HepG2 (cell line): ENCODE data around the gene ZBTB46. TPM values are rescaled to one million over a fixed set of nuclear protein-coding genes. Genes with fewer than 3 reads are reported as not detected.
A peak's percentile ranks its signal among the peaks of the same experiment; 100 is the strongest.

Source experiments
- ATM ChIP-seq: fragments of 450-650 bp; IDR thresholded peaks from 2 replicates; pipeline ENCODE4 v1.7.1; 2017; ENCODE audit warnings: mild to moderate bottlenecking, borderline replicate concordance
- CCAR2 ChIP-seq: fragments of 200-400 bp; formaldehyde crosslinking; optimal IDR thresholded peaks from 2 replicates; pipeline ENCODE3; 2018; ENCODE audit warnings: low read depth, mild to moderate bottlenecking, low read length, moderate library complexity
- GABPA ChIP-seq, 2 experiments: IDR thresholded peaks; 2 replicates each; pipeline ENCODE4 v1.6.1; 2011 to 2016; ENCODE audit warnings: low read depth in 2 of 2, low read length in 1 of 2, missing biosample characterization in 1 of 2, missing genetic modification characterization in 1 of 2
- GATAD1 ChIP-seq: IDR thresholded peaks from 2 replicates; pipeline ENCODE4 v1.6.1; 2016; ENCODE audit warnings: missing genetic modification reagents, missing compliant biosample characterization
- GMEB2 ChIP-seq: IDR thresholded peaks from 2 replicates; pipeline ENCODE4 v1.6.1; 2016; ENCODE audit warnings: missing biosample characterization, missing genetic modification reagents, low read depth
- GPN1 ChIP-seq: sonication (generic); formaldehyde crosslinking; IDR thresholded peaks from 2 replicates; pipeline ENCODE4 v1.5.1; 2020; ENCODE audit warnings: missing genetic modification reagents, borderline replicate concordance
- IKZF1 ChIP-seq: fragments of 450-650 bp; IDR thresholded peaks from 2 replicates; pipeline ENCODE4 v1.7.1; 2016
- MED13 ChIP-seq: sonication (generic); formaldehyde crosslinking; IDR thresholded peaks from 2 replicates; pipeline ENCODE4 v1.5.0; 2020; ENCODE audit warnings: missing genetic modification reagents
- NCOA5 ChIP-seq: sonication (generic); formaldehyde crosslinking; IDR thresholded peaks from 2 replicates; pipeline ENCODE4 v1.4.0; 2020; ENCODE audit warnings: missing genetic modification reagents
- RAD21 ChIP-seq: fragments of 450-650 bp; formaldehyde crosslinking; IDR thresholded peaks from 2 replicates; pipeline ENCODE4 v1.5.0; 2020; ENCODE audit warnings: mild to moderate bottlenecking
- SMAD9 ChIP-seq: sonication (generic); formaldehyde crosslinking; IDR thresholded peaks from 2 replicates; pipeline ENCODE4 v1.5.1; 2020; ENCODE audit warnings: mild to moderate bottlenecking, missing genetic modification reagents
- TRIM24 ChIP-seq: sonication (generic); formaldehyde crosslinking; IDR thresholded peaks from 2 replicates; pipeline ENCODE4 v1.8.0; 2022; ENCODE audit warnings: mild to moderate bottlenecking, missing genetic modification reagents
- WIZ ChIP-seq: sonication (generic); formaldehyde crosslinking; IDR thresholded peaks from 2 replicates; pipeline ENCODE4 v1.5.1; 2020; ENCODE audit warnings: mild to moderate bottlenecking, missing genetic modification reagents
- ZFP62 ChIP-seq: sonication (generic); formaldehyde crosslinking; IDR thresholded peaks from 2 replicates; pipeline ENCODE4 v1.4.0; 2020; ENCODE audit warnings: missing genetic modification reagents
- ZKSCAN1 ChIP-seq: fragments of 150-350 bp; IDR thresholded peaks from 2 replicates; pipeline ENCODE4 v1.6.1; 2014; ENCODE audit warnings: low read length
- ZNF12 ChIP-seq: sonication (generic); formaldehyde crosslinking; IDR thresholded peaks from 2 replicates; pipeline ENCODE4 v1.5.0; 2020; ENCODE audit warnings: missing genetic modification reagents
- ZNF264 ChIP-seq: sonication (generic); formaldehyde crosslinking; IDR thresholded peaks from 2 replicates; pipeline ENCODE4 v1.4.0; 2020; ENCODE audit warnings: missing genetic modification reagents
- ZNF274 ChIP-seq: sonication (generic); formaldehyde crosslinking; IDR thresholded peaks from 2 replicates; pipeline ENCODE4 v1.5.1; 2020; ENCODE audit warnings: mild to moderate bottlenecking, missing genetic modification reagents
- ZNF343 ChIP-seq: sonication (generic); formaldehyde crosslinking; IDR thresholded peaks from 2 replicates; pipeline ENCODE4 v1.4.0; 2020; ENCODE audit warnings: mild to moderate bottlenecking, missing genetic modification reagents
- ZNF564 ChIP-seq: sonication (generic); formaldehyde crosslinking; IDR thresholded peaks from 2 replicates; pipeline ENCODE4 v1.8.1; 2023; ENCODE audit warnings: mild to moderate bottlenecking, missing genetic modification reagents
- ZNF781 ChIP-seq: sonication (generic); formaldehyde crosslinking; IDR thresholded peaks from 2 replicates; pipeline ENCODE4 v1.5.1; 2020; ENCODE audit warnings: borderline replicate concordance, mild to moderate bottlenecking, missing genetic modification reagents; ENCODE audit errors: not compliant biosample characterization
- ZZZ3 ChIP-seq: sonication (generic); formaldehyde crosslinking; IDR thresholded peaks from 2 replicates; pipeline ENCODE4 v1.4.0; 2020; ENCODE audit warnings: missing genetic modification reagents, mild to moderate bottlenecking, borderline replicate concordance
- polyA plus RNA-seq, 8 experiments: library from polyadenylated mRNA; depleted of rRNA in 3 of 8; stranded (reverse) in 7 of 8; unstranded in 1 of 8; fragments of >200 nt; fragmentation: Illumina TruSeq in 4 of 8; extraction: Trizol in 4 of 8; gene quantifications; 2 replicates each; pipeline versions ENCODE4 v1.2.1 to v1.2.3, GENCODE V29; 2011 to 2016; ENCODE audit warnings: low read depth in 4 of 8, missing spikeins in 1 of 8, mixed read lengths in 1 of 8; ENCODE audit not compliant: insufficient read depth in 1 of 8
- total RNA-seq, 5 experiments: library from RNA; depleted of rRNA; stranded (reverse); fragments of >200 nt; fragmentation: Illumina TruSeq; extraction: Trizol; gene quantifications; 2 replicates each; pipeline ENCODE4 v1.2.3, GENCODE V29; 2016; ENCODE audit warnings: low read depth in 1 of 5
- TF ChIP-seq, protein P1 (sequence below): sonication (generic); formaldehyde crosslinking; IDR thresholded peaks from 2 replicates; pipeline ENCODE4 v1.5.0; 2020; ENCODE audit warnings: missing genetic modification reagents
- TF ChIP-seq, protein P2 (sequence below): sonication (generic); formaldehyde crosslinking; IDR thresholded peaks from 2 replicates; pipeline ENCODE4 v1.4.0; 2020; ENCODE audit warnings: mild to moderate bottlenecking, low read depth, missing genetic modification reagents
- TF ChIP-seq, protein P3 (sequence below): sonication (generic); formaldehyde crosslinking; IDR thresholded peaks from 2 replicates; pipeline ENCODE4 v1.9.0; 2021; ENCODE audit warnings: missing genetic modification reagents, borderline replicate concordance

ZBTB46 gene
- total and polyA plus RNA-seq, 2 of the 13 experiments (the other 11 are each of a cell fraction or from before 2014, with no cell fraction given): 1.6 to 13.5 TPM

- TF ChIP-seq ATM: no peak
- TF ChIP-seq CCAR2: no peak
- no peak for TF ChIP-seq IKZF1
- TF ChIP-seq ZNF781: no peak
- TF ChIP-seq MED13 (CRISPR knock-in tag): no peak
- no peak for TF ChIP-seq GPN1 (CRISPR knock-in tag)
- TF ChIP-seq GABPA (IDR thresholded peaks at IDR 0.05; ENCODE audit: low read depth, low read length): no peak
- no peak for TF ChIP-seq GABPA (CRISPR knock-in tag; IDR thresholded peaks at IDR 0.05; ENCODE audit: low read depth)
- TF ChIP-seq, protein P1, sequence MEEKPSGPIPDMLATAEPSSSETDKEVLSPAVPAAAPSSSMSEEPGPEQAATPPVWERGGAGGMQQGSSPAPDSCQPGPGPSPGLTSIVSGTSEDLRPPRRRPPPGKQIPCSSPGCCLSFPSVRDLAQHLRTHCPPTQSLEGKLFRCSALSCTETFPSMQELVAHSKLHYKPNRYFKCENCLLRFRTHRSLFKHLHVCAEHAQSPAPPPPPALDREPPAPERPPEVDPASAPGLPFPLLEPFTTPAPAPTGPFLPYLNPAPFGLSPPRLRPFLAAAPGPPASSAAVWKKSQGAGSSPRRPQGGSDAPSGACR (CRISPR knock-in tag): peak; percentile 35; the same call in 1 of the 2 replicates
- TF ChIP-seq NCOA5 (CRISPR knock-in tag): no peak
- no peak; the same call in 1 of the 2 replicates for TF ChIP-seq ZNF564
- no peak for TF ChIP-seq ZFP62 (CRISPR knock-in tag)
- no peak for TF ChIP-seq GATAD1 (CRISPR knock-in tag)
- TF ChIP-seq TRIM24: no peak
- no peak for TF ChIP-seq ZZZ3 (CRISPR knock-in tag)
- TF ChIP-seq ZKSCAN1: no peak
- TF ChIP-seq, protein P2, sequence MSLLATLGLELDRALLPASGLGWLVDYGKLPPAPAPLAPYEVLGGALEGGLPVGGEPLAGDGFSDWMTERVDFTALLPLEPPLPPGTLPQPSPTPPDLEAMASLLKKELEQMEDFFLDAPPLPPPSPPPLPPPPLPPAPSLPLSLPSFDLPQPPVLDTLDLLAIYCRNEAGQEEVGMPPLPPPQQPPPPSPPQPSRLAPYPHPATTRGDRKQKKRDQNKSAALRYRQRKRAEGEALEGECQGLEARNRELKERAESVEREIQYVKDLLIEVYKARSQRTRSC: no peak
- TF ChIP-seq SMAD9 (CRISPR knock-in tag): no peak
- no peak for TF ChIP-seq GMEB2 (CRISPR knock-in tag)
- TF ChIP-seq, protein P3, sequence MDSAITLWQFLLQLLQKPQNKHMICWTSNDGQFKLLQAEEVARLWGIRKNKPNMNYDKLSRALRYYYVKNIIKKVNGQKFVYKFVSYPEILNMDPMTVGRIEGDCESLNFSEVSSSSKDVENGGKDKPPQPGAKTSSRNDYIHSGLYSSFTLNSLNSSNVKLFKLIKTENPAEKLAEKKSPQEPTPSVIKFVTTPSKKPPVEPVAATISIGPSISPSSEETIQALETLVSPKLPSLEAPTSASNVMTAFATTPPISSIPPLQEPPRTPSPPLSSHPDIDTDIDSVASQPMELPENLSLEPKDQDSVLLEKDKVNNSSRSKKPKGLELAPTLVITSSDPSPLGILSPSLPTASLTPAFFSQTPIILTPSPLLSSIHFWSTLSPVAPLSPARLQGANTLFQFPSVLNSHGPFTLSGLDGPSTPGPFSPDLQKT: no peak
- no peak for TF ChIP-seq ZNF264 (CRISPR knock-in tag)
- no peak for TF ChIP-seq ZNF12 (CRISPR knock-in tag)
- TF ChIP-seq RAD21: 0 out of 2 replicates have a peak, but pooled peaks have one; percentile 16
- no peak; the same call in 1 of the 2 replicates for TF ChIP-seq ZNF343 (CRISPR knock-in tag)
- TF ChIP-seq ZNF274 (CRISPR knock-in tag): no peak
- TF ChIP-seq WIZ (CRISPR knock-in tag): no peak
These were observed 23.8 kb upstream of the ZBTB46 start (continued) for GRCh38 chr20:63854766-63855362.
